Measurements from ENCODE around the gene MAFG.
A peak's percentile ranks its signal among the peaks of the same experiment; 100 is the strongest.

Gene MAFG

DNA sequence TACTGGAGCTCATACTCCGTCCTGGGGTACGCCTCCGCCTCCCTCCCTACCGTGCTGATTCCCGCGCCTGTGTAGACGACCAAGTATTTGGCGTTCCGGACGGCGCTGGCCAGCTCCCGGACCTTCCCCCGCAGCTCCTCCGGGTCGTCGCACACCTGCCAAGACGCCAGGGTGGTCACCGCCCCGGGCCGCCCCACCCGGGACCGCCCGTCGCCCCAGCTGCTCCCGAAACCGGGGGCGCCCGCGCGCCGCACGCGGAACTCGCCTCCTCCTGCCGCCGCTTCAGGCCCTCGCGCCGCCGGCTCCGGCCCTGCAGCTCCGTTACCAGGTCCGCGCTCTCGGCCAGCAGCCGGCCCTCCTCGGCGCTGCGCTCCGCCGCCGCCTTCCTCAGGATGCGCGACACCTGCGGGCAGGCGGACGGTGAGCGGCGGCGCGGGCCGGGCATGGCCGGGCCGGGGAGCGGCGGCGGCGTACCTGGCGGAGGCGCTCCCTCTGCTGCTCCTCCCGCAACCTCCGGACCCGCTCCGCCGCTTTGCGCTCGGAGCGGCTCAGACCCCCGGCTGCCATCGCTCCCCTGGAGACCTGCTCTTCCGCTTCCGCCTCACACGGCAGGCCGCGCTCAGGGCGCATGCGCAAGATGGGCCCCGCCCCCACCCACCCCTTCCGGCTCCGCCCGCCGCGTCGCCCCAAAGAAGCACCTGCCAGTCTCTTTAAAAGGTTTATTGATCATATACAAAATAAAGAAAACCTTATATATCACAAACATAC lies 9.8 kb downstream of the MAFG start, which contains the start of gene SIRT7:
Gene SIRT7 (minus strand): TSS at position 612 of the 768 bp plus-strand sequence. CDS start 45 bp downstream, at position 567.
- Histone ChIP-seq H3K9ac (ENCODE audit: low read length) (peak within 1 kb of the TSS; percentile 92), H4K20me1 (ENCODE audit: low read depth, low read length) (no peaks in the 10 kb centered on the region), H3K36me3 (ENCODE audit: low read length) (no peaks in the 10 kb centered on the region), H3K9me2 (replicated peaks; ENCODE audit: insufficient read depth, low read length) (no peaks in the 10 kb centered on the region), H3K9me3 (ENCODE audit: insufficient read depth, low read length) (no peaks in the 10 kb centered on the region), H3K79me2 (ENCODE audit: insufficient read depth, low read length) (peaks cover 54% of the 10 kb centered on the region), H3K4me2 (ENCODE audit: low read depth, low read length, poor library complexity, severe bottlenecking) (peak within 1 kb of the TSS; percentile 93), H3K4me3 (ENCODE audit: insufficient read depth, low read length, poor library complexity, severe bottlenecking) (peak within 1 kb of the TSS; percentile 85), H3K27ac (ENCODE audit: low read depth, low read length) (peak within 1 kb of the TSS; percentile 54), H3F3A (ENCODE audit: insufficient read depth) (no peaks in the 10 kb centered on the region), H3K27me3 (ENCODE audit: low read length) (no peaks in the 10 kb centered on the region), H2AFZ (ENCODE audit: low read depth, low read length, severe bottlenecking) (no peak within 1 kb of the TSS)
- TF ChIP-seq, protein P1, sequence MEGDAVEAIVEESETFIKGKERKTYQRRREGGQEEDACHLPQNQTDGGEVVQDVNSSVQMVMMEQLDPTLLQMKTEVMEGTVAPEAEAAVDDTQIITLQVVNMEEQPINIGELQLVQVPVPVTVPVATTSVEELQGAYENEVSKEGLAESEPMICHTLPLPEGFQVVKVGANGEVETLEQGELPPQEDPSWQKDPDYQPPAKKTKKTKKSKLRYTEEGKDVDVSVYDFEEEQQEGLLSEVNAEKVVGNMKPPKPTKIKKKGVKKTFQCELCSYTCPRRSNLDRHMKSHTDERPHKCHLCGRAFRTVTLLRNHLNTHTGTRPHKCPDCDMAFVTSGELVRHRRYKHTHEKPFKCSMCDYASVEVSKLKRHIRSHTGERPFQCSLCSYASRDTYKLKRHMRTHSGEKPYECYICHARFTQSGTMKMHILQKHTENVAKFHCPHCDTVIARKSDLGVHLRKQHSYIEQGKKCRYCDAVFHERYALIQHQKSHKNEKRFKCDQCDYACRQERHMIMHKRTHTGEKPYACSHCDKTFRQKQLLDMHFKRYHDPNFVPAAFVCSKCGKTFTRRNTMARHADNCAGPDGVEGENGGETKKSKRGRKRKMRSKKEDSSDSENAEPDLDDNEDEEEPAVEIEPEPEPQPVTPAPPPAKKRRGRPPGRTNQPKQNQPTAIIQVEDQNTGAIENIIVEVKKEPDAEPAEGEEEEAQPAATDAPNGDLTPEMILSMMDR (IDR thresholded peaks at IDR 0.05; ENCODE audit: insufficient read depth, low read length, poor library complexity, severe bottlenecking) = no peak
- no peak for TF ChIP-seq EZH2phosphoT487 (conservative IDR thresholded peaks at IDR 0.05; ENCODE audit: low read length)

DNA sequence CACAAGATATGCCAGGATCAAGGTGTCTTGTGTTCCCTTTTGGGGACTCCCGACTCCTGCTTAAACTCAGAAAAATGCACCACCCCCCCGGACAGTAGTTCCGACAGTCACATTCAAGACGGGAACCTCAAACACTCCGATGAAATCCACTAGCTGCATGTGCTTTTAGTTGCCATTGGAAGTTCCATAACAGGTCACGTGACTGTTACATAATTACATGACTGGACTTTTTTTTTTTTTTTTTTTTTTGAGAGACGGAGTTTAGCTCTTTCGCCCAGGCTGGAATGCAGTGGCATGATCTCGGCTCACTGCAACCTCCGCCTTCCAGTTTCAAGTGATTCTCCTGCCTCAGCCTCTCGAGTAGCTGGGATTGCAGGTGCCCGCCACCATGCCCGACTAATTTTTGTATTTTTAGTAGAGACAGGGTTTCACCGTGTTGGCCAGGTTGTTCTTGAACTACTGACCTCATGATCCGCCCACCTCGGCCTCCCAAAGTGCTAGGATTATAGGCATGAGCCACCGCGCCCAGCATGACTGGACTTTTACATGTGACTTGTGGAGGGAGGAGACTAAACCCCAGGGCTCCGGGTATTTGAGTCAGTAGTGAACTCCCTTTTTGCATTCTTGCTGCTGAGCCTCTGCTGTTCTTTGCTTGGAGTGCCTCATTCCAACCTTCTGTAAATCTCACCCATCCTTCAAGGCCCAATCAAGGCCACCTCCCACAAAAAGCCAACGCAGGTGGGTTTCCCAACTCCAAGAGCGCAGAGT lies 11.1 kb downstream of the MAFG start:
- Histone ChIP-seq H3K27ac (ENCODE audit: low read depth, low read length) (peak overlapping the region; percentile 54; the same call in 1 of the 2 replicates), H4K20me1 (ENCODE audit: low read depth, low read length) (no peaks in the 10 kb centered on the region), H3F3A (ENCODE audit: insufficient read depth) (peaks cover 5% of the 10 kb centered on the region; the same call in 1 of the 2 replicates), H3K9me3 (ENCODE audit: insufficient read depth, low read length) (no peaks in the 10 kb centered on the region), H3K79me2 (ENCODE audit: insufficient read depth, low read length) (peaks cover 46% of the 10 kb centered on the region), H3K36me3 (ENCODE audit: low read length) (no peaks in the 10 kb centered on the region), H3K4me2 (ENCODE audit: low read depth, low read length, poor library complexity, severe bottlenecking) (peak overlapping the region; percentile 93), H3K9ac (ENCODE audit: low read length) (peak overlapping the region; percentile 92), H3K27me3 (ENCODE audit: low read length) (no peaks in the 10 kb centered on the region), H3K4me3 (ENCODE audit: insufficient read depth, low read length, poor library complexity, severe bottlenecking) (peak overlapping the region; percentile 85), H2AFZ (ENCODE audit: low read depth, low read length, severe bottlenecking) (no peak overlapping the region), H3K9me2 (replicated peaks; ENCODE audit: insufficient read depth, low read length) (no peaks in the 10 kb centered on the region)
- TF ChIP-seq EZH2phosphoT487 (conservative IDR thresholded peaks at IDR 0.05; ENCODE audit: low read length) = no peak
- TF ChIP-seq, protein P1 (IDR thresholded peaks at IDR 0.05; ENCODE audit: insufficient read depth, low read length, poor library complexity, severe bottlenecking) = no peak

GRCh38 chr17:81915331-81915730 lies 12.2 kb downstream of the MAFG start:
- TF ChIP-seq, protein P1 (IDR thresholded peaks at IDR 0.05; ENCODE audit: insufficient read depth, low read length, poor library complexity, severe bottlenecking) = no peak
- TF ChIP-seq EZH2phosphoT487 (conservative IDR thresholded peaks at IDR 0.05; ENCODE audit: low read length) = no peak
- no peaks in the 10 kb centered on the region for H3K9me2 ChIP-seq (replicated peaks; ENCODE audit: insufficient read depth, low read length)
- H4K20me1 ChIP-seq (ENCODE audit: low read depth, low read length) = no peaks in the 10 kb centered on the region
- peaks cover 5% of the 10 kb centered on the region; the same call in 1 of the 2 replicates for H3F3A ChIP-seq (ENCODE audit: insufficient read depth)
- peaks cover 40% of the 10 kb centered on the region for H3K79me2 ChIP-seq (ENCODE audit: insufficient read depth, low read length)
- no peak overlapping the region for H2AFZ ChIP-seq (ENCODE audit: low read depth, low read length, severe bottlenecking)
- H3K27ac ChIP-seq (ENCODE audit: low read depth, low read length) = no peak overlapping the region
- H3K36me3 ChIP-seq (ENCODE audit: low read length) = no peaks in the 10 kb centered on the region
- no peaks in the 10 kb centered on the region for H3K27me3 ChIP-seq (ENCODE audit: low read length)
- no peak overlapping the region for H3K9ac ChIP-seq (ENCODE audit: low read length)
- no peak overlapping the region for H3K4me3 ChIP-seq (ENCODE audit: insufficient read depth, low read length, poor library complexity, severe bottlenecking)
- no peaks in the 10 kb centered on the region for H3K9me3 ChIP-seq (ENCODE audit: insufficient read depth, low read length)
- H3K4me2 ChIP-seq (ENCODE audit: low read depth, low read length, poor library complexity, severe bottlenecking) = no peak overlapping the region

Measured in SU-DHL-6 (cell line).